D341Med (cell line): Measurements from ENCODE around the gene ANKRD26.

ENCODE experiments used
- DNase-seq: peaks from one replicate; pipeline ENCODE4 v3.0.0; 2012; ENCODE audit warnings: low spot score

ANKRD26 gene

GRCh38 chr10:27020243-27020642 is 80.1 kb downstream of the ANKRD26 start:
- DNase-seq, result no peak

GRCh38 chr10:27019827-27020226 is 80.5 kb downstream of the ANKRD26 start:
- DNase-seq, result no peak

DNA sequence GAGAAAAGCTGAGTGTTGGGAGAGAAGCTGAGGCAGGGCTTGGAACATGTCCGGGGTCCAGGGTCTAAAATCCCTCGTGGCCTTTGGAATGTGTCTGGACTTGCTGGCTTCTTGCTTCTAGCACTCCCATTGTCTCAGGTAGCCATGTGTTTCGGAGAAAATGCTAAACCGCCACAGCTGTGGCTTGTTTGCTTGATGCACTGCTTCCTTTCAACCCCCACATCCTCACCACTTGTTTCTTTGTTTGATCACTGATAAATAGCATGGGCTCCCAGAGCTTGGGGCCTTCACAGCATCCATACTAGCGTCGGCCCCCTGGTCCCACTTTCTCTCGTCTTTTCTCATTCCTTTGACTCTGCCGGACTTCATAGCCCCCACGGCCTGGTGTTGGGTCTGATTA is 102.7 kb downstream of the ANKRD26 start:
- no peak for DNase-seq

DNA sequence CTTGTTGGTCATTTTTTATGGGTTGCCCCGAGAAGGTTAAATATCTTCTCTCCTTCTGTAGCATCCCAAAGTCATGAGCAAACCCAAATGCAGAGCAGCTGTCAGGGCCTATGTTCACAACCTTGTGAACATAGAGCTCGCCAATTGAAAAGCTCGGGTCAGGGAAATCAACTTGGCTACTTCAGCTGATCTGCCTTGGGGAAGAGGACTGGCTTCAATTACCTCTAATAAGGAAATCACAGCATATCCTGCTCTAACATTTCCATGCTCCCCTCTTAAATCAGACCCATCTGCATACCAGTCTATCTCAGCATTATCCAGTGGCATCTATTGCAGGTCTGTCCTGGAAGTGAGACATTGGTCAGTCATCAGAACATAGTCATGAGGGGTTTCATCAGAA is 105.6 kb downstream of the ANKRD26 start:
- no peak for DNase-seq

- no peak for DNase-seq
Observed at GRCh38 chr10:26987851-26988250, 112.4 kb downstream of the ANKRD26 start.

DNA sequence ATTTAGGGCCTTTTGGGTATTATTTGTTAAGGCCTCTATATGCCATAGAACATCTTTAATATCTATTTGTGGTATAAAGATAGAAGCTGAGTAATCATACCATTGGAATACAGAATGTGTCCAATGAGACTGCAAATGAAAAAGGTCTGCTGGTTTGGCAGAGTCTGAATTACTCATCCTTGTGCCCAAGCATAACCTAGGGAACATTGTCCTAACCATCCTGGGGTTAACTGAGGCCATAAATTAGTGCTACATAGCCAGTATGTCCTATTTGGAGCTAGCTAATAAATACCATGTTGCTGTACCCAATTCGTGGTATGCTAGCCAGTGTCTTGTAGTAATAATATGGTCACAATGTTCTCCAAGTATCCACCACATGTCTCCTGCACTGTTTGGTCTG is 117.1 kb downstream of the ANKRD26 start:
- no peak for DNase-seq

GRCh38 chr10:26982058-26982457 is 118.2 kb downstream of the ANKRD26 start:
- no peak for DNase-seq

GRCh38 chr10:26981232-26981824 is 119.0 kb downstream of the ANKRD26 start:
- DNase-seq, result no peak

DNA sequence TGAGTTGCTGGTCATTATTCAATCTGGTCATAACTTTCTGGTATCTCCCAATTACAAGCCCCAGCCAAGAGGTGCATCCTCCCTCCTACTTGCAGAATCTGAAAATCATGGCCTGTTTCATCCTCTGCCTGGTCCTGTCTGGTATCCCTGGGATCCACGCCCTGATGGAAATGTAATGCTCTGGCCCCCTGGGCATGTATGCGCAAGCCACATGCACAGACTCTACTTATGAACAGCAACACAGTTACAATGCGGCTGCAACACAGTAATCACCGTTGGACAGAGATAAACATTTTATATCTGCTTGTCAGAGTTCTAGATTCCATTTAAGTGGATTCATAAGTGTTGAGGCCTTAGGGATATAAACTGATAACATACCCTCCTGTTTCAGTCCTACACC is 121.8 kb downstream of the ANKRD26 start:
- DNase-seq, result no peak

GRCh38 chr10:26977635-26978034 is 122.7 kb downstream of the ANKRD26 start:
- DNase-seq, result no peak

GRCh38 chr10:26970667-26971066 is 129.6 kb downstream of the ANKRD26 start:
- no peak for DNase-seq

DNA sequence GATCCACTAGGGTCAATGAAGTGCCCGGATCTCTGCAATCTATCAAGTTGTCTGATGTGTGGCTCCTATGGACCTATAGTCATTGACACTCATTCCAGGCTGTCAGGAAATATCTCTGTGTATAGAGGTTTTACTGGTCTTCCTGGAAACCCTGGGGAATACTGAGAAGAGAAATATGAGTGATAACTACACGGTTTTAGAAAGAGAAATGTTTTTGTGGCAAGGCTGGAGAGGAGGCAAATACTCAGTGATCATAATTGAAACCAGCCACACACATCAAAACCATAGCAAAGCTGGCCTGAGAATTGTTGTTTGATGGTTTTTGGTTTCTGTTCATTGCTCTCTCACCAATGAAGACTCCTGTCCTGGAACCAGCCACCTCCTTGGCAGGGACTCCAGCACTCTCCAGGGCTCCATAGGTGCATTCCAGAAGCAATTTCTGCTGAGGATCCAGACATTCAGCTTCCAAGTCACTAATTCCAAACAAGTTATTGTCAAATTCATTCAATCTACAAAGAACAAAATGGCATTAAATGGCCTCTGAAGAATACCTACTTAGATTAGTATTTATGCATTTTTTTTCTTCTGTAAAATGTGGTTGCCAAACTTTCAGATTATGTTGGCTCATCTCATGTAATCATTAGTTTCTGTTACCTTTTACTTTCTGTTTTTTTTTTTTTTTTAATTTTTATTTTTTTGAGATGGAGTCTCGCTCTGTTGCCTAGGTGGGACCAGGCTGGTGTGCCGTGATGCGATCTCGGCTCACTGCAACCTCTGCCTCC is 131.0 kb downstream of the ANKRD26 start:
- DNase-seq, result no peak

- no peak for DNase-seq
Observed at GRCh38 chr10:26962835-26963234, 137.5 kb downstream of the ANKRD26 start.

DNA sequence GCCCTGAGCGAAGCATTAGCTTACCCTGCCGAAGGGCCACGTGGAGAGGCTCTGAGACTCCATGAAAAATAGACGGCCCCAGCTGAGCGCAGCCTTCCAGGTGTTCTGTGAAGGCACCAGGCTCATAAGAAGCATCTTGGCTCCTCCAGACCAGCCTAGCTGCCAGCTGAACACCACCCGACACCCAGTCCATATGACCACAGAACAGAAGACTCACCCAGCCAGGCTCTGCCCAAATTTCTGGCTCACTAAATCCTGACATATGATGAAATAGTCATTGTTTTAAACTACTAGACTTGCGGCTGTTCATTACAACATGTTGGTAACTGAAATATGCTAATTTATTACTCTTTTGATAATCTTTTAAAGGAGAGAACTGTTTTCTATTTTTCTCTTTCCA is 140.0 kb downstream of the ANKRD26 start:
- no peak for DNase-seq

GRCh38 chr10:26959841-26960240 is 140.5 kb downstream of the ANKRD26 start:
- DNase-seq, result no peak
